ENCODE measurements around the gene TRIM58. TPM values are rescaled to one million over a fixed set of nuclear protein-coding genes. Genes with fewer than 3 reads are reported as not detected.

The TRIM58 gene
- total and polyA plus RNA-seq, 2 of the 4 experiments (the other 2 are of a cell fraction): 0.54 to 0.91 TPM

GRCh38 chr1:247865416-247865815 lies 8.4 kb downstream of the TRIM58 start:
- no peak for DNase-seq
- 62% methylated on average over 4 of the region's 6 CpGs; no CpG with 5 or more reads in 1 of the 2 experiments for WGBS, 2 experiments (ENCODE audit: extremely low coverage in 2 of 2, insufficient read length in 1 of 2)
- H3K56ac ChIP-seq (ENCODE audit: extremely low read depth, insufficient read depth, low read length): no peak overlapping the region
- ATAC-seq (ENCODE audit: low read depth): no peak
- H4K5ac ChIP-seq (ENCODE audit: low read depth, low read length): no peak overlapping the region
- H2BK20ac ChIP-seq (ENCODE audit: low read depth, low read length): no peak overlapping the region
- no peaks in the 10 kb centered on the region for H3K9me1 ChIP-seq (ENCODE audit: insufficient read depth, low read length)
- H2BK120ac ChIP-seq (ENCODE audit: low read depth, low read length): no peak overlapping the region
- no peak overlapping the region for H2AK9ac ChIP-seq (replicated peaks; ENCODE audit: low read depth, low read length, poor library complexity)
- H3K27ac ChIP-seq (ENCODE audit: insufficient read depth, low read length): no peak overlapping the region
- H3K4me1 ChIP-seq (ENCODE audit: control insufficient read depth, insufficient read depth, low read length): no peaks in the 10 kb centered on the region
- H2BK15ac ChIP-seq (ENCODE audit: low read depth, low read length): no peak overlapping the region
- H2AFZ ChIP-seq (replicated peaks; ENCODE audit: low read length, poor library complexity): no peak overlapping the region
- TF ChIP-seq FOS (IDR thresholded peaks at IDR 0.05; ENCODE audit: low read depth, low read length) (no peak), CHD1 (IDR thresholded peaks at IDR 0.05; ENCODE audit: low read depth, low read length) (no peak), CTCF (conservative IDR thresholded peaks at IDR 0.05; ENCODE audit: low read depth, low read length) (no peak), CEBPB (IDR thresholded peaks at IDR 0.05; ENCODE audit: low read depth, low read length) (no peak), RAD21 (IDR thresholded peaks at IDR 0.05; ENCODE audit: low read length) (no peak), USF2 (IDR thresholded peaks at IDR 0.05; ENCODE audit: low read depth, low read length) (no peak), RCOR1 (IDR thresholded peaks at IDR 0.05; ENCODE audit: insufficient replicate concordance, low read length) (no peak), MAFK (IDR thresholded peaks at IDR 0.05; ENCODE audit: low read depth, low read length) (no peak), POLR2A (IDR thresholded peaks at IDR 0.05; ENCODE audit: low read depth, low read length) (no peak), MAZ (IDR thresholded peaks at IDR 0.05; ENCODE audit: borderline replicate concordance, low read depth, low read length) (no peak), BHLHE40 (IDR thresholded peaks at IDR 0.05; ENCODE audit: low read depth, low read length) (no peak), ELK1 (IDR thresholded peaks at IDR 0.05; ENCODE audit: borderline replicate concordance, low read depth, low read length) (no peak), MXI1 (IDR thresholded peaks at IDR 0.05; ENCODE audit: borderline replicate concordance, low read depth, low read length) (no peak), SMC3 (IDR thresholded peaks at IDR 0.05; ENCODE audit: low read depth, low read length) (no peak), RFX5 (IDR thresholded peaks at IDR 0.05; ENCODE audit: low read depth, low read length) (no peak), NFE2L2 (IDR thresholded peaks at IDR 0.05; ENCODE audit: low read depth, low read length) (no peak)
- intact Hi-C loops (cut with micrococcal nuclease) (no loop called here), dilution Hi-C loops (cut with HindIII; ENCODE audit: low sequenced_read_pairs, unreplicated experiment) (no loop called here), in situ Hi-C loops (cut with MboI; ENCODE audit: low sequenced_read_pairs) (no loop called here)
- H3K27me3 ChIP-seq (ENCODE audit: control insufficient read depth, insufficient read depth, low read length): no peaks in the 10 kb centered on the region
- H3K23ac ChIP-seq (ENCODE audit: low read depth, low read length): no peak overlapping the region
- no peak overlapping the region for H3K14ac ChIP-seq (replicated peaks; ENCODE audit: low read depth, low read length)
- H4K8ac ChIP-seq (ENCODE audit: low read depth in 2 of 2, low read length in 2 of 2): no peak overlapping the region
- no peak overlapping the region for H3K9ac ChIP-seq (ENCODE audit: low read depth, low read length)
- no peak overlapping the region for H3K18ac ChIP-seq (ENCODE audit: low read depth, low read length)
- H3K79me1 ChIP-seq (ENCODE audit: low read depth in 1 of 2, low read length in 2 of 2): no peaks in the 10 kb centered on the region
- ChIA-PET POLR2A (ENCODE audit: unreplicated experiment) (no interaction called here), CTCF (no interaction called here)
- no peaks in the 10 kb centered on the region for H3K36me3 ChIP-seq (ENCODE audit: control insufficient read depth, insufficient read depth, low read length)
- no peak overlapping the region for H4K91ac ChIP-seq (ENCODE audit: insufficient read depth, low read depth, low read length)
- H3K4me2 ChIP-seq (ENCODE audit: low read depth, low read length): no peak overlapping the region
- H4K20me1 ChIP-seq (ENCODE audit: insufficient read depth, low read length): no peaks in the 10 kb centered on the region
- no peak overlapping the region for H2BK5ac ChIP-seq (ENCODE audit: low read depth, low read length, poor library complexity, severe bottlenecking)
- H3K9me3 ChIP-seq (ENCODE audit: control insufficient read depth, insufficient read depth, low read length): peaks cover 24% of the 10 kb centered on the region
- BruUV-seq (replicated peaks): no TSS peak
- H3K4ac ChIP-seq (ENCODE audit: low read depth, low read length): no peak overlapping the region
- H3K4me3 ChIP-seq (ENCODE audit: insufficient read depth, low read depth, low read length): no peak overlapping the region
- no peak overlapping the region for H2AK5ac ChIP-seq (ENCODE audit: low read depth, low read length)

All from IMR-90 (cell line).